HG03175 (cell line): ENCODE results near the gene ALKBH5.

Experiments used
- ATAC-seq: cut with Tn5 transposase; IDR thresholded peaks from one replicate; pipeline ENCODE4 v1.9.1; 2021; ENCODE audit warnings: mild to moderate bottlenecking, moderate library complexity; ENCODE audit not compliant: unreplicated experiment

Gene ALKBH5

DNA sequence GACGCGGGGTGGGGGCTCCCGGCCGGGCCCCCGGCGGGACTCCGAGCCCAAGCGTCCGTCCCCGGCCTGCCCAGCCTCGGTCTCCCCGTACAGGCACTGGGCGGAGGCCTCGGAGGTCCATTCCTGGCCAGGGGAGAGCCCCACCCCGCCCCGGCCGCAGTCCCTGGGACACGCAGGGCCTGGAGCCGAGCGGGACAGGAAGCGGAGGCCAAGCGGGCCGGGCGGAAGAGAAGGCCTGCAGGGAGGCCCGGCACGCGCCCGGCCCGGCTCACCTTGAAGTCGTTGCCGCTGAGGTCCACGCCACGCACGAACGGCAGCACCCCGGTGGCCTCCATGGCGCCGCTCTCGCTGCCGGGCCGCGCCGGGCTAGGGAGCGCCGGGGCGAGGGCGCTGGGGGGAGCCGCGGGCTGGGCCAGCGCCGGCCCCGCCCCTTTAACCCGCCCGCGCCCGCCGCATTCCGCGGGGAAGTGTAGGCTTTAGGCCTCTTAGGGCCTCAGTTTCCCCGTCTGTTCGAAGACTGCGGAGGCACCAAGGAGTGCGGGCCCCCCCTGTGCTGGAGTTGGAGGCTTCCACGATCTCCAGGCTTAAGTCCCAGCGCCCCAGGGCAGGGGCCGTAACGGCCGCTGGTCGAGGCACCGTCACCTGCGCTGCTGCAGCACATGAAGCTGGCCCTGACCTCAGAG lies 74.9 kb downstream of the ALKBH5 start, which contains the start of gene FLII:
Gene FLII (minus strand): TSS at position 383 of the 683 bp plus-strand sequence. CDS start 48 bp downstream, at position 335.
- no peak for ATAC-seq
